DOHH2 (cell line): ENCODE measurements around the gene SLC27A4.

Source experiments
- H3F3A ChIP-seq: fragments of 200-600 bp; sonication (generic), shearing (Covaris generic); 2 replicates; pipeline ENCODE4 v1.6.0; 2016; ENCODE audit warnings: antibody characterized with exemption, mild to moderate bottlenecking; ENCODE audit not compliant: control insufficient read depth, insufficient read depth
- H3K27ac ChIP-seq: fragments of 200-600 bp; sonication (generic); 2 replicates; pipeline ENCODE4 v1.5.1; 2014; ENCODE audit warnings: low read depth, mild to moderate bottlenecking, low read length, moderate library complexity
- H3K27me3 ChIP-seq: fragments of 200-600 bp; sonication (generic); 2 replicates; pipeline ENCODE4 v1.6.1; 2014; ENCODE audit warnings: mild to moderate bottlenecking, low read length, mixed read lengths; ENCODE audit not compliant: control insufficient read depth
- H3K36me3 ChIP-seq: fragments of 200-600 bp; sonication (generic); 2 replicates; pipeline ENCODE4 v1.6.1; 2014; ENCODE audit warnings: mild to moderate bottlenecking, low read length, moderate library complexity, mixed read lengths; ENCODE audit not compliant: control insufficient read depth
- H3K4me1 ChIP-seq: fragments of 200-600 bp; sonication (generic); 2 replicates; pipeline ENCODE4 v1.6.1; 2014; ENCODE audit warnings: mild to moderate bottlenecking, low read length, mixed read lengths; ENCODE audit not compliant: control insufficient read depth
- H3K4me2 ChIP-seq: fragments of 200-600 bp; sonication (generic); 2 replicates; pipeline ENCODE4 v1.6.0; 2014; ENCODE audit warnings: mild to moderate bottlenecking, low read length, moderate library complexity
- H3K4me3 ChIP-seq: fragments of 200-600 bp; sonication (generic); 2 replicates; pipeline ENCODE4 v1.5.1; 2014; ENCODE audit warnings: mild to moderate bottlenecking, low read length, mixed read lengths
- H3K79me2 ChIP-seq: fragments of 200-600 bp; sonication (generic); 2 replicates; pipeline ENCODE4 v1.6.1; 2014; ENCODE audit warnings: mild to moderate bottlenecking, low read length, mixed read lengths; ENCODE audit not compliant: control insufficient read depth
- H3K9me2 ChIP-seq: fragments of 200-600 bp; sonication (generic); replicated peaks from 2 replicates; pipeline ENCODE4 v1.6.1; 2014; ENCODE audit warnings: mild to moderate bottlenecking, low read length, mixed read lengths; ENCODE audit not compliant: control insufficient read depth
- H3K9me3 ChIP-seq: fragments of 200-600 bp; sonication (generic); 2 replicates; pipeline ENCODE4 v1.6.1; 2014; ENCODE audit warnings: antibody characterized with exemption, low read length, mixed read lengths; ENCODE audit not compliant: control insufficient read depth, insufficient read depth
- H4K20me1 ChIP-seq: fragments of 200-600 bp; sonication (generic); 2 replicates; pipeline ENCODE4 v1.6.0; 2014; ENCODE audit warnings: low read depth, mild to moderate bottlenecking, antibody characterized with exemption, low read length, moderate library complexity; ENCODE audit not compliant: control insufficient read depth, insufficient read depth
- CTCF ChIP-seq: fragments of 200-600 bp; sonication (generic); IDR thresholded peaks from one replicate; pipeline ENCODE4 v1.5.1; 2014; ENCODE audit warnings: antibody characterized with exemption, mild to moderate bottlenecking, low read depth, low read length; ENCODE audit not compliant: poor library complexity, severe bottlenecking
- EZH2phosphoT487 ChIP-seq: fragments of 200-600 bp; sonication (generic); IDR thresholded peaks from 2 replicates; pipeline ENCODE4 v1.6.1; 2017; ENCODE audit warnings: borderline replicate concordance, mild to moderate bottlenecking, antibody characterized with exemption, low read length, moderate library complexity, mixed read lengths

The SLC27A4 gene

GRCh38 chr9:128372188-128372641 lies 31.9 kb downstream of the SLC27A4 start:
- TF ChIP-seq CTCF (no peak), EZH2phosphoT487 (no peak)
- Histone ChIP-seq H3F3A (no peaks in the 10 kb centered on the region), H3K27ac (peak overlapping the region; percentile 31; the same call in 1 of the 2 replicates), H3K79me2 (peaks cover 62% of the 10 kb centered on the region), H4K20me1 (peaks cover 15% of the 10 kb centered on the region), H3K27me3 (no peaks in the 10 kb centered on the region), H3K4me2 (peak overlapping the region; percentile 92), H3K36me3 (peaks cover 25% of the 10 kb centered on the region), H3K4me3 (peak overlapping the region; percentile 85), H3K9me3 (no peaks in the 10 kb centered on the region), H3K9me2 (no peaks in the 10 kb centered on the region), H3K4me1 (peaks cover 18% of the 10 kb centered on the region)

DNA sequence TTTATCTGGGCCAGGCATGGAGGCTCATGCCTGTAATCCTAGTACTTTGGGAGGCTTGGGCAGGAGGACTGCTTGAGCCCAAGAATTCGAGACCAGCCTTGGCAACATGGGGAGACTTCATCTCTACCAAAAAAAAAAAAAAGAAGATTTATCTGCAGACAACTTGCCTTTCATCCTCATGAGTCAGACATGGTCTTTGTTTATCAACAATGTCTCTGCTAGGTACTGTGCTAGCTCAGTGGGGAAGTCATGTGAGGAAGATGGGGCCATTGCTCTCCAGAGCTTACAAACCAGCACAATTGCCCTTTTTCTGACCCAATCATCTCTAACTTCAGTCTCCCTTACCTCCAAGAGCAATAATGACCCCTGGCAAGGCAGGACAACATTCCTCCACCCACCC lies 32.5 kb downstream of the SLC27A4 start:
- Histone ChIP-seq H3K36me3 (peaks cover 27% of the 10 kb centered on the region), H3K4me1 (peaks cover 18% of the 10 kb centered on the region), H3K4me3 (peak overlapping the region; percentile 85), H3K4me2 (peak overlapping the region; percentile 92), H3K27ac (no peak overlapping the region), H3K9me2 (no peaks in the 10 kb centered on the region), H3K79me2 (peaks cover 66% of the 10 kb centered on the region), H3K27me3 (no peaks in the 10 kb centered on the region), H3F3A (no peaks in the 10 kb centered on the region), H4K20me1 (peaks cover 15% of the 10 kb centered on the region), H3K9me3 (no peaks in the 10 kb centered on the region)
- TF ChIP-seq CTCF (no peak), EZH2phosphoT487 (no peak)

GRCh38 chr9:128374221-128374675 lies 33.9 kb downstream of the SLC27A4 start:
- TF ChIP-seq CTCF (no peak), EZH2phosphoT487 (no peak)
- Histone ChIP-seq H3F3A (no peaks in the 10 kb centered on the region), H3K9me3 (no peaks in the 10 kb centered on the region), H3K79me2 (peaks cover 69% of the 10 kb centered on the region), H4K20me1 (peaks cover 15% of the 10 kb centered on the region), H3K36me3 (peaks cover 34% of the 10 kb centered on the region), H3K27ac (no peak overlapping the region), H3K4me3 (no peak overlapping the region), H3K27me3 (no peaks in the 10 kb centered on the region), H3K4me2 (no peak overlapping the region), H3K4me1 (peaks cover 18% of the 10 kb centered on the region), H3K9me2 (no peaks in the 10 kb centered on the region)
